Measurements from ENCODE around the gene DMWD.

DNA sequence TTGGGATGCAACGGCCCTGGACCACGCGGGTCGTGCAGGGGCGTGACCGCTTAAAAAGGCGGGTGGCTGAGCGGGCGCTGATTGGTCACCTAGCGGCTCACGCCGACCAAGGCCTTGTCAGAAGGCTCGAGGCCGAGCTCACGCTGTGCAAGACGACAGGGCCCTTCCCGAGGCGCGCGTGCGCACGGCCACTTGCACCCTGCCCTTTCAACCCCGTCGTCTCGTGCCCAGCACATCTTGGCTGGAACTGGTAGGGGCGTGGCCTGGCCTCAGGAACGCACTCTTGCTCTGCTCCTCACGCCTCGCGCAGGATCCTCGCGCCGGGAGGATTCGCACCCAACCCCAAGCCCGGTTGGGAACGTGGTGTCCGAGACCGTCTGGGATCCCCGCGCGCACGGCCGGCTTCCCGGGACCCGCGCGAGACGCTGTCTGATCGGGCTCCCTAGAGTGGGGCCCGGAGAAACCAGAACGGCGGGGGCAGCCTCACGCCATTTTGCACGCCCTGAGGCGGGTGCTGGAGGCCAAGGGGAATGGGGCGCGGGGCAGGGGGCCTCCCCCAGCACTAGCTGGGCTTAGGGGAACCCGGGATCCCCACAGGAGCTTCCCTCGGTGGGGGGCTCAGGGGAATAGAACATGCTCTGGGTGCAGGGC is 59.4 kb downstream of the DMWD start, which contains the start of gene MEIOSIN:
- TF ChIP-seq, protein P1, sequence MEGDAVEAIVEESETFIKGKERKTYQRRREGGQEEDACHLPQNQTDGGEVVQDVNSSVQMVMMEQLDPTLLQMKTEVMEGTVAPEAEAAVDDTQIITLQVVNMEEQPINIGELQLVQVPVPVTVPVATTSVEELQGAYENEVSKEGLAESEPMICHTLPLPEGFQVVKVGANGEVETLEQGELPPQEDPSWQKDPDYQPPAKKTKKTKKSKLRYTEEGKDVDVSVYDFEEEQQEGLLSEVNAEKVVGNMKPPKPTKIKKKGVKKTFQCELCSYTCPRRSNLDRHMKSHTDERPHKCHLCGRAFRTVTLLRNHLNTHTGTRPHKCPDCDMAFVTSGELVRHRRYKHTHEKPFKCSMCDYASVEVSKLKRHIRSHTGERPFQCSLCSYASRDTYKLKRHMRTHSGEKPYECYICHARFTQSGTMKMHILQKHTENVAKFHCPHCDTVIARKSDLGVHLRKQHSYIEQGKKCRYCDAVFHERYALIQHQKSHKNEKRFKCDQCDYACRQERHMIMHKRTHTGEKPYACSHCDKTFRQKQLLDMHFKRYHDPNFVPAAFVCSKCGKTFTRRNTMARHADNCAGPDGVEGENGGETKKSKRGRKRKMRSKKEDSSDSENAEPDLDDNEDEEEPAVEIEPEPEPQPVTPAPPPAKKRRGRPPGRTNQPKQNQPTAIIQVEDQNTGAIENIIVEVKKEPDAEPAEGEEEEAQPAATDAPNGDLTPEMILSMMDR (IDR thresholded peaks at IDR 0.05), result no peak
- TF ChIP-seq CHD2 (IDR thresholded peaks at IDR 0.05; ENCODE audit: low read length, partially characterized antibody), result no peak
- no peak for TF ChIP-seq ESRRA (IDR thresholded peaks at IDR 0.05; ENCODE audit: borderline replicate concordance, low read length)

All from A549 (cell line).